Measurements from ENCODE around the gene GFM1. TPM values are rescaled to one million over a fixed set of nuclear protein-coding genes. Genes with fewer than 3 reads are reported as not detected.
A peak's percentile ranks its signal among the peaks of the same experiment; 100 is the strongest.

The GFM1 gene
- total and polyA plus RNA-seq, 11 donors = 15.7 to 77.7 (median 49.9) TPM

DNA sequence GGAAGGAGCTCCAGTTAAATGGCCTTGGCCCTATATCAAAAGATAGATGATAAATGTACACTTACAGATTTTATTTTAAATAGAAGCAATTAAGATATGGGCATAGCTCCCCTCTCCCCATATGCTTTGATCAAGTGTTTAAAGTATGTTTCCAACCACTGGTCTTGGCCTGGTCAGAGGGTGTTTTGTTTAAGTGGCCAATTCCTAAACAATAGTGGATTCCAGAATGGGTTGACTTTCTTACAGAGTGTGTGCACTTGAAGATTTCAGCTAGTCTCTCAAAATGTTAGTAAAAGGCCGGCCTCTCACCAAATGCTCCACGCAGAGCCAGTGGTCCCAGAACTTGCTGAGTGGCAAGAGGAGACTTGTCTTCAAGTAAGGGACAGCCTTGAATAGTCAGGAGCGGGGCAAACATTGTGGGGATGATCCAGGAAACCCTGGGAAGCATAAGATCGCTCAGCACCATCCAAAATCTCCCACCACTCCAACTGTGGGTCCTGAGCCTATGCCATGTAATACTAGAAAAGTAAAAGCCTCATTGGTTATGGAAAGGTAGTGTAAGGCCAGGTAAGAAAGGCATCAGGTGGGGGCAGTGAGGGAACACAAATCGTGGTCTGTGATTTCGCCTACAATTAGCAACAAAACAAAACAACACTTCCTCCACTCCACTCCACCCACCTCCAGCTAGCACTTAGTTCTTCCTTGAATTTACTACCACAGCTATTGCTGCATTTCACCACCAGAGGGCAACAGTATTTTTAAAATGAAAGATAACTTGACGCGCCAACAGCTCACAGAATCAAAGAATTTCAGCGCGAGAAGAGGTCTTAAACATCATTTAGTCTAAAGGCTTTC is 83.1 kb downstream of the GFM1 start:
- H3K27me3 ChIP-seq = no peaks in the 10 kb centered on the region
- DNase-seq = peak in 2 of 5 donors; percentile 54 to 55
- H3K4me3 ChIP-seq = peak overlapping the region in 4 of 12 donors; percentile 15 to 29 (median 20)
- 34 to 37% (median 36%) methylated on average over 10 of the region's 10 CpGs for WGBS, 4 donors
- intact Hi-C loops (cut with DNase I) = loop anchor here in 9 of 10 donors (1.0 to 10.0 kb wide), 6 partner anchors 40 to 73 kb away; no protein-coding TSS in a partner anchor
- no peak for TF ChIP-seq POLR2A (IDR thresholded peaks at IDR 0.05)
- TF ChIP-seq, protein P1, sequence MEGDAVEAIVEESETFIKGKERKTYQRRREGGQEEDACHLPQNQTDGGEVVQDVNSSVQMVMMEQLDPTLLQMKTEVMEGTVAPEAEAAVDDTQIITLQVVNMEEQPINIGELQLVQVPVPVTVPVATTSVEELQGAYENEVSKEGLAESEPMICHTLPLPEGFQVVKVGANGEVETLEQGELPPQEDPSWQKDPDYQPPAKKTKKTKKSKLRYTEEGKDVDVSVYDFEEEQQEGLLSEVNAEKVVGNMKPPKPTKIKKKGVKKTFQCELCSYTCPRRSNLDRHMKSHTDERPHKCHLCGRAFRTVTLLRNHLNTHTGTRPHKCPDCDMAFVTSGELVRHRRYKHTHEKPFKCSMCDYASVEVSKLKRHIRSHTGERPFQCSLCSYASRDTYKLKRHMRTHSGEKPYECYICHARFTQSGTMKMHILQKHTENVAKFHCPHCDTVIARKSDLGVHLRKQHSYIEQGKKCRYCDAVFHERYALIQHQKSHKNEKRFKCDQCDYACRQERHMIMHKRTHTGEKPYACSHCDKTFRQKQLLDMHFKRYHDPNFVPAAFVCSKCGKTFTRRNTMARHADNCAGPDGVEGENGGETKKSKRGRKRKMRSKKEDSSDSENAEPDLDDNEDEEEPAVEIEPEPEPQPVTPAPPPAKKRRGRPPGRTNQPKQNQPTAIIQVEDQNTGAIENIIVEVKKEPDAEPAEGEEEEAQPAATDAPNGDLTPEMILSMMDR (IDR thresholded peaks at IDR 0.05) = peak; percentile 73 to 89 (median 84)
- peak in 1 of 4 donors; percentile 45 for ATAC-seq
- peak overlapping the region in 3 of 12 donors; percentile 7 to 48 (median 28) for H3K27ac ChIP-seq
- H3K9me3 ChIP-seq = no peaks in the 10 kb centered on the region
- peaks cover 0 to 65% (median 29%) of the 10 kb centered on the region in 12 donors for H3K4me1 ChIP-seq
- H3K36me3 ChIP-seq = no peaks in the 10 kb centered on the region

DNA sequence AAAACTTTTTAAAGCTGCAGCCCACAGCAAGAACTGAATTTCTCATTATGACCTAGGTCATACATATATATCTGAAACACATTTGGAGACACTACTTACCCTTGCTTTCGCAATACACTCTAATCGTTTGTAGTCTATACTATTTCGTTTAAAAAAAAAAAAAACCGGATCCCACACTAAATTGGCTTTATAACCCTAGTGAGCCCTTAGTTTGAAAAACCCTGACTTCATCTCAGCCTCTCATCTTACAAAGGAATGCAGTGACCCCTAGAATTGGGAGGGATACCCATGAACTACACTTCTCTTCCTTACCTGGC is 83.7 kb downstream of the GFM1 start:
- Histone ChIP-seq H3K36me3 (no peaks in the 10 kb centered on the region), H3K27ac (peak overlapping the region in 1 of 12 donors; percentile 48), H3K27me3 (no peaks in the 10 kb centered on the region), H3K4me3 (peak overlapping the region in 4 of 12 donors; percentile 15 to 29 (median 20)), H3K4me1 (peaks cover 0 to 63% (median 27%) of the 10 kb centered on the region in 12 donors), H3K9me3 (no peaks in the 10 kb centered on the region)
- TF ChIP-seq, protein P1 (IDR thresholded peaks at IDR 0.05) = no peak
- no peak for TF ChIP-seq POLR2A (IDR thresholded peaks at IDR 0.05)
- no peak for DNase-seq
- ATAC-seq = no peak
- 61 to 68% (median 66%) methylated on average over 4 of the region's 4 CpGs for whole genome bisulfite sequencing, 4 donors
- intact Hi-C loops (cut with DNase I) = loop anchor here in 4 of 10 donors (1.0 to 10.0 kb wide), 5 partner anchors 39 to 73 kb away; no protein-coding TSS in a partner anchor

DNA sequence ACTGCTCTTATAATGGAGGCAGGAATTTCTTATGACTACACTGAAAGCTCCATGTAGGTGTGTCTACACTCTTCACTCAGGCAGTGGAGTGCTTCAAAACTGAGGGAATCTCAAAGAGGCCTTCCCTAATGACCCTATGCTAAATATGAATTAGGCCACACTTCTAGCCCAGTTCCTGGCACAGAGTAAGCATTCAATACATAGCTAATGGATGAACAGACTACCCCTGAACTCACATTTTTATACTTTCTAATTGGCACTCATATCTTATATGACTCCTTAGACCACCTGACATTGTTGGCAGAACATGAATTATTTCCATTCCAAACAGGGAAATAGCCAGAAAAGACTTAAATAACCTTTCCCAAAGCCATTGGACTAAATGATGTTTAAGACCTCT is 84.5 kb downstream of the GFM1 start:
- H3K27ac ChIP-seq = no peak overlapping the region
- no peak overlapping the region for H3K4me3 ChIP-seq
- no peak for ATAC-seq
- no peak for DNase-seq
- intact Hi-C loops (cut with DNase I) = loop anchor here in 4 of 10 donors (1.0 to 10.0 kb wide), 5 partner anchors 38 to 74 kb away; no protein-coding TSS in a partner anchor
- H3K9me3 ChIP-seq = no peaks in the 10 kb centered on the region
- H3K36me3 ChIP-seq = no peaks in the 10 kb centered on the region
- TF ChIP-seq, protein P1 (IDR thresholded peaks at IDR 0.05) = no peak
- no peak for TF ChIP-seq POLR2A (IDR thresholded peaks at IDR 0.05)
- H3K27me3 ChIP-seq = no peaks in the 10 kb centered on the region
- peaks cover 0 to 55% (median 25%) of the 10 kb centered on the region in 12 donors for H3K4me1 ChIP-seq

DNA sequence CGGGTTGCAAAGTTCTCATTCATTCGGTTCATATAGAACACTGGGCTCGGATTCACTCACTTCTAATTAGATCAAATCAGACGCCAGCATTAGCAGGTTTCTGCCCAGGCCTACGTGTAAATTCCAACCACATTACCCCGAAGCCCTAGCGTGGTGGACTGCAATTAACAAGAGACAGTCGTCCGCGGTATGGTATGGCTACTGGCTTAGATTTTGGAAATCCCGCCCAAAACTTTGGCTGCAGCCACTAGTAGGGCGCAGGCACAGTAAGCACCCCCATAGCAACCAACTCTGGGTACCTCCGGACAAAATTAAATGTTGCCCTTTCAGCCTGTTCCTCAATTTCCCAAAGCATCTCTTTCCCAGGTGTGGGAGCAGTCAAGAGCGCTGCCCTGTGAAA is 87.2 kb downstream of the GFM1 start:
- Histone ChIP-seq H3K9me3 (peaks cover 0 to 13% (median 8%) of the 10 kb centered on the region in 12 donors), H3K27me3 (no peaks in the 10 kb centered on the region), H3K36me3 (no peaks in the 10 kb centered on the region), H3K4me3 (peak overlapping the region in 11 of 12 donors; percentile 54 to 74 (median 65)), H3K4me1 (peaks cover 0 to 31% (median 14%) of the 10 kb centered on the region in 12 donors), H3K27ac (peak overlapping the region in 9 of 12 donors; percentile 35 to 78 (median 64))
- no peak for ATAC-seq
- no peak for DNase-seq
- intact Hi-C loops (cut with DNase I) = loop anchor here in 2 of 10 donors (5.0 kb wide), 3 partner anchors 36 to 61 kb away; no protein-coding TSS in a partner anchor
- WGBS, 4 donors = 56 to 74% (median 67%) methylated on average over 14 of the region's 14 CpGs
- TF ChIP-seq, protein P1 (IDR thresholded peaks at IDR 0.05) = no peak
